Body of pancreas (tissue), 4 donors: Measurements from ENCODE around the gene PHPT1.

ENCODE experiments used
- CTCF ChIP-seq, 7 experiments: fragments of 450-650 bp in 4 of 7; fragments of 200-600 bp in 3 of 7; sonication (generic) in 3 of 7; IDR thresholded peaks; one replicate each; pipeline ENCODE4 v1.5.1; 2016 to 2019; ENCODE audit warnings: antibody characterized with exemption in 7 of 7
- POLR2A ChIP-seq, 3 donors: fragments of 450-650 bp; IDR thresholded peaks; one replicate each; pipeline ENCODE4 v1.6.1; 2016; ENCODE audit warnings: antibody characterized with exemption in 3 of 3, mild to moderate bottlenecking in 2 of 3

- no peak for TF ChIP-seq CTCF (IDR thresholded peaks at IDR 0.05)
- TF ChIP-seq POLR2A (IDR thresholded peaks at IDR 0.05) = no peak
Observed at GRCh38 chr9:136844761-136845464, 4.3 kb upstream of the PHPT1 start.
